Rectal smooth muscle tissue (tissue), 1 donor: ENCODE measurements around the gene RIC8B.
A peak's percentile ranks its signal among the peaks of the same experiment; 100 is the strongest.

Experiments
- H3K27ac ChIP-seq: one replicate; pipeline ENCODE4 v1.7.0; 2013; ENCODE audit warnings: low read depth, low read length, inconsistent platforms
- H3K27me3 ChIP-seq: one replicate; pipeline ENCODE4 v1.7.0; 2013; ENCODE audit warnings: low read length; ENCODE audit not compliant: control insufficient read depth, insufficient read depth
- H3K36me3 ChIP-seq: one replicate; pipeline ENCODE4 v1.7.0; 2013; ENCODE audit warnings: low read length; ENCODE audit not compliant: control insufficient read depth, insufficient read depth
- H3K4me1 ChIP-seq: one replicate; pipeline ENCODE4 v1.7.0; 2013; ENCODE audit warnings: low read length; ENCODE audit not compliant: control insufficient read depth, insufficient read depth
- H3K4me3 ChIP-seq: one replicate; pipeline ENCODE4 v1.7.0; 2013; ENCODE audit warnings: low read length
- H3K9ac ChIP-seq: one replicate; pipeline ENCODE4 v1.7.0; 2013; ENCODE audit warnings: low read length

The RIC8B gene

GRCh38 chr12:106764738-106765137 is 9.7 kb upstream of the RIC8B start:
- H3K27me3 ChIP-seq = no peaks in the 10 kb centered on the region
- no peak overlapping the region for H3K9ac ChIP-seq
- H3K4me3 ChIP-seq = no peak overlapping the region
- no peaks in the 10 kb centered on the region for H3K36me3 ChIP-seq
- no peak overlapping the region for H3K27ac ChIP-seq
- H3K4me1 ChIP-seq = no peaks in the 10 kb centered on the region

GRCh38 chr12:106766393-106766826 is 8.1 kb upstream of the RIC8B start:
- H3K27ac ChIP-seq = no peak overlapping the region
- H3K4me3 ChIP-seq = no peak overlapping the region
- no peak overlapping the region for H3K9ac ChIP-seq
- no peaks in the 10 kb centered on the region for H3K4me1 ChIP-seq
- no peaks in the 10 kb centered on the region for H3K36me3 ChIP-seq
- no peaks in the 10 kb centered on the region for H3K27me3 ChIP-seq

DNA sequence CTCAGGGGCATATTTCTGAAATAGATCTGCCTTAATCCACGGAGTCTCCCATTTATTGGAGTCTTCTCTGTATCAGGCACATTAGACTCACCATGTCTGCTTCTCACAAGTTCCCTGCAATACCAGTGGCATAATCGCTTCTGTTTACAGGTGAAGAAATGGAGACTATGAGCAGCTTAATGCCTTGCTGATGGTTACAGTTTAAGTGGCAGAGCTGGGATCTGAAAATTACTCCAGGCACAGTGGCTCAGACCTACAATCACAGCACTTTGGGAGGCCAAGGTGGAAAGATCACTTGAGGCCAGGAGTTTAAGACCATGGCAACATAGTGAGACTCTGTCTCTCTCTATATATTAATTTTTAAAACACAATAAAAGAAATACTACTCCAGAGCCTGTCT is 7.3 kb upstream of the RIC8B start:
- Histone ChIP-seq H3K9ac (no peak overlapping the region), H3K36me3 (no peaks in the 10 kb centered on the region), H3K4me3 (no peak overlapping the region), H3K27ac (no peak overlapping the region), H3K4me1 (no peaks in the 10 kb centered on the region), H3K27me3 (no peaks in the 10 kb centered on the region)

DNA sequence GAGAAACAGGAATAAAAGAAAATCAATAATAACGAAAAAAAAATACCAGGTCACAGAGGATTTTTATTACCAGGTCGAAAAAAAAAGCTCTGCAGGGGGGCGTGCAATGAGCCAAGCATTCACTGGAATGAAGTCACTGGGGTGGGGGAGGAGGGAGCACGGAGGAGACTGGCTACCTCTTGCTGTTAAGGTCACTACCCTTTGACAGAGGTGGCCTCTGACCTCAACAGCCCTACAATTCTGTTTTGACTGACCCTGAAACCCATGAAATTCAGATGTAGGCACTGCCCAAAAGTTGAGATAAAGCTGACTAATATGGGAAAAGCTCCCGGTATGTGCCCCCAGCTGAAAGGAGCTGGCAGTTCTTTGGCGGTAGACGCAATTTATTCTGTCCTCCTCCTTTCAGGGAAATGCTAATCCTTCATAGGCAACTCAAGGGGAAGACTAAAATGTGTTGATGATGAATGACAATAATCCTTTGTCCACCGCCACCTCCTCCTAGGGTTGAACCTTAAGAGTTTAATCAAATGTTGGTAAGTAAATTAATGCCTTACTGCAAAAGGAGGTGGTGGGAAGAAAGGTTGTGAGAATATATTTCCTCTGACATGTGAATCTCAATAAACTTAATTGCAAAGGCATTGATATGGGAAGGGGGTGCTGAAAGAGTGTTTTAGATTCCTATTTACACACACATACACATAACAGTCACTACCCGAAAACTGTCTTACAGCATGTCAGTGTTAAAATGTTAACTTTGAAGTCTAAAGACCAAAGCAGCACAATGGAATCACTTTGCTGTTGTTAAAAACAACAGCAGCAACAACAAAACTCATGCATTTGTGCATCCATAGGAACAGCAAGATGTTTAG is 6.3 kb upstream of the RIC8B start:
- H3K27me3 ChIP-seq = no peaks in the 10 kb centered on the region
- no peak overlapping the region for H3K4me3 ChIP-seq
- no peaks in the 10 kb centered on the region for H3K36me3 ChIP-seq
- H3K27ac ChIP-seq = no peak overlapping the region
- H3K9ac ChIP-seq = no peak overlapping the region
- no peaks in the 10 kb centered on the region for H3K4me1 ChIP-seq

DNA sequence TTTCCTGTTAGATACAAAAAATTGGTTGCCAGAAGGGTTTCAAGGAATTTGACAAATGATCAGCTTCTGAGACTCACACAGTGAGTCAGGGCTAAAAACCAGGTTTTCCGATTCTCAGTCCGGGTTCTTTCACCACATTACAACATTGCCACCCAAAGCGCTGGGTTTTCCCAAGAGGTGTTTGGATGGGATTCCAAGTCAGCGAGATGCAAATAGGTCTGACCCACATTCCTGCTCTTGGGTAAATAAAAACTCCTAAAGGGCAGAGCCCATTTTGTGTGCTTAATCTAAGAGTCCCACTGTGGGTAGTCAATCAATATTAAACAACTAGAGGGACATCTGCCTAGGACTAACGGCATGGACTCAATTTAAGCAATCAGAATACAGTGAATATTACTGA is 5.4 kb upstream of the RIC8B start:
- no peaks in the 10 kb centered on the region for H3K36me3 ChIP-seq
- no peak overlapping the region for H3K27ac ChIP-seq

DNA sequence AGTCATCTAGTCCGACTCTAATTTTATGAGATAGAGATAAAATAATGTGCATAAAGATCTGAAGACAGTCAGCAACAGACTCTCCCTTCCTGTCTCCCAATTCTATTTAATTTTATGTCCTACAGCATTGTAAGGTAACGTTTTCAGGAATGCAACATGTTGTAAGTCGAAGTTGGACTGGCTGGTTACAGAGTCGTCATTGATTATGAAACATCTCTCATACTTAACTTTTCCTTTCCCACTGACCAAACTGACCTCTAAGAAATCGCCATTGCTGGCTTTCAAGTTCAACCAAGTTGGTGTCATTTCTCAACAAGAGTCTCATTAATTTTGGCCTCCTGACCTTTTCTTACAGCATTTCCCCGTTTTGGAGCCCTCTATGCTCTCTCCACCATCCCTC is 4.9 kb upstream of the RIC8B start:
- no peak overlapping the region for H3K4me3 ChIP-seq
- H3K9ac ChIP-seq = no peak overlapping the region
- no peaks in the 10 kb centered on the region for H3K36me3 ChIP-seq
- no peak overlapping the region for H3K27ac ChIP-seq
- H3K4me1 ChIP-seq = no peaks in the 10 kb centered on the region
- H3K27me3 ChIP-seq = no peaks in the 10 kb centered on the region

More for the DNA sequence above, 5.4 kb upstream of the RIC8B start:
- H3K4me1 ChIP-seq = no peaks in the 10 kb centered on the region
- H3K27me3 ChIP-seq = no peaks in the 10 kb centered on the region
- H3K9ac ChIP-seq = no peak overlapping the region
- H3K4me3 ChIP-seq = no peak overlapping the region

DNA sequence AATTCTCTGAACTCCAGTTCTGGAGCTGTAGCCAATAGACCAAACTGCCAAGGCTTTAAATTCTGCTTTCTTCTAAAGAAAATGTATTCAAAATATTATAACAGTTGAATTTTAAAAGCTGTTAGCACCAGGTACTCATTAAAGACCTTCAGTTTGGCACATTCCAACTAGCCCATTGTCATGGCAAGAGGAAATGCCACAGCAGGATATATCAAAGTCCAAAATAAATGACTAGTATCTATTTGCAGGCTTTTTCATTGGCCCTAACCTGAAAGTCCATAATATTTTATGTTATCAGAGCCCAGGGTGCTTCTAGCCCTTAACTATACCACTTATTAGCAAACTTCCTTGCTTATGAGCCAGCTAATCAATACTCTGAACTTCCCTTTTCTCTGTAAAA is 3.1 kb upstream of the RIC8B start:
- Histone ChIP-seq H3K4me3 (no peak overlapping the region), H3K4me1 (peaks cover 8% of the 10 kb centered on the region), H3K9ac (no peak overlapping the region), H3K27ac (no peak overlapping the region), H3K27me3 (no peaks in the 10 kb centered on the region), H3K36me3 (no peaks in the 10 kb centered on the region)

DNA sequence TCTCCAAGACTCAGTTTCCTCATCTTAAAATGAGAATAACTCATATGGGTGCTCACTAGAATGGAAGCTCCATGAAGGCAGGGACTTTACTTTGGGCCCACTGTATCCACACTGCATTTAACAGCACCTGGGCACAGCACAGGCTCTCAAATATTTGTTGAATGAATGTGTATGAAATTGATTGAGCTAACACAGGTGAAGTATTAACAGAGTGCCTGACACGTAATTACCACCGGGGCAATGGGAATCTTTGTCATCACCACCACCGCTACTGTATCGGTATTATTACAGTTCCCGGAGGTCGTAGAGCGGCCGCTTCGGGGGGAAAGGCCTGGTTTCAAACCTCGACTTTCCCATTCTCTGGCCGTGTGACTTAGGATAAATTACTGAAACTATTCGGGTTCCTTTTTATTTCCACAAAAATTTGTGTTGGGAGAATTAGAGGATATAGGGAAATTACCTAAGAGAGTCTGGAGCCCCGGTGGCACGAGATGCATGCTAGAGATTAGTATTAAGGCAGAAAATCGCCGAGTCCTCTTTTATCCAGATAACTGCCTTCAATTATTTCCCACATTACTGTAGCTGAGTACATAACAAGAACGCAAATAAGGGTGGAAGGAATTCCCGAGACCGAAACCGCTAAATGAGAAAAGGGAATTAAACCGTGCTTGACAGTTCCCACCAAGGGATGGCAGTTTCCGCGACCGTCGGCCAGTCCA is 1.0 kb upstream of the RIC8B start:
- H3K9ac ChIP-seq = peak overlapping the region; percentile 46
- no peaks in the 10 kb centered on the region for H3K36me3 ChIP-seq
- peak overlapping the region; percentile 99 for H3K27ac ChIP-seq
- H3K4me1 ChIP-seq = peaks cover 8% of the 10 kb centered on the region
- H3K4me3 ChIP-seq = peak overlapping the region; percentile 96
- no peaks in the 10 kb centered on the region for H3K27me3 ChIP-seq

DNA sequence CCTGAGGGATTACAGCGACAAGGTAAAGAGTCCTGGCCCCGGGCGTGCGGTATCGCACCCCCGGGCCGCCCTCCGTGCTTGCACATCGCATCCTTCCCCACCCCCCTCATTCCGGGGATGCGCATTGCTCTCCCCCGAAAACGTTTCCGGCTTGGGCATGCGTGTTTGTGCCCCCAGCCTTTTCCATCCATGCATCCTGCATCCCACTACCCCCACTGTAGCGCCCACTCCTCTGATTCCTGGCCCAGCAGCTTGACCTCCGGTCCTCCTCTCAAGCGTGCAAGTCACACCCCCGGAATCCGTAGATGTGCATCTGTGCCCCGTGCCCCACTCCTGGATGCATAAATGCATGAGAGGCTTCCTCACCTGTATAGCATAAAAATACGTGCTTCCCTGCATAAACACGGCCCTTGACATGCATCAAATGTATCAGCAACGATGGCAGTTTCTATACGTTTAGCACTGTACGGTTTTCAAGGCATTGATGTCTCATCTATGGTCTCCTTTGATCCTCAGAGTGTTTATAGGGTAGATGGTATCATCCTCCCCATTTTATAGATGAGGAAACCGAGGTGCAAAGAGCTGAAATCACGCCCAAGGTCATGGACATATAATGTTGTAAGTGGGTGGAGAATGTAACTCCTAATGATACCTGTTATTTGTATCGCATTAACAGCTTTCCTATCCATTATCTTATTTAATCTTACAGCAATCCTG is 484 bp downstream of the RIC8B start:
- Histone ChIP-seq H3K27me3 (no peaks in the 10 kb centered on the region), H3K4me1 (peaks cover 8% of the 10 kb centered on the region), H3K9ac (peak overlapping the region; percentile 57), H3K36me3 (no peaks in the 10 kb centered on the region), H3K27ac (peak overlapping the region; percentile 99), H3K4me3 (peak overlapping the region; percentile 96)

- H3K36me3 ChIP-seq = no peaks in the 10 kb centered on the region
- H3K4me1 ChIP-seq = peaks cover 8% of the 10 kb centered on the region
- no peak overlapping the region for H3K27ac ChIP-seq
- no peak overlapping the region for H3K4me3 ChIP-seq
- no peak overlapping the region for H3K9ac ChIP-seq
- H3K27me3 ChIP-seq = no peaks in the 10 kb centered on the region
These were observed 2.4 kb downstream of the RIC8B start for GRCh38 chr12:106776897-106777296.

- peaks cover 5% of the 10 kb centered on the region for H3K4me1 ChIP-seq
These were observed 5.6 kb downstream of the RIC8B start for GRCh38 chr12:106780010-106780631.

DNA sequence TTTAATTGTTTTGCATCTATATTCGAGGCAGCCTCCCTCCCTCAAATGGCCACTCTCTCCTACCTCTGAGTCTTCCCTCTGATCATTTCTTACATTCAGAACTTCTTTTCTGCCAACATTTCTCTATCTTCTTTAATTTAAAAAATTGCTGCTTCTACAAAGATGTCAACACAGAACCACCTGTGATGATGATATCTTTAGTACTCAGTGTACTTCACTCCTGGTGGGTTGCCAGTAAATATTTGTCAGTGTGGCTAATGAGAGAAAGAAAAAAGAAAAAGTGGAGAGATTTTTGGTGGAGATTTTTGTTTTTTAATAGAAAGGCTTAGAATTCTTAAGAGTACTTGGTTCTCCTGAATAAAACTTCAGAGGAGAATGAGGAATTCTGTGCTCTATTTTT is 8.1 kb downstream of the RIC8B start:
- Histone ChIP-seq H3K9ac (no peak overlapping the region), H3K27ac (no peak overlapping the region), H3K36me3 (no peaks in the 10 kb centered on the region), H3K4me1 (no peaks in the 10 kb centered on the region), H3K27me3 (no peaks in the 10 kb centered on the region), H3K4me3 (no peak overlapping the region)

More at GRCh38 chr12:106780010-106780631, 5.6 kb downstream of the RIC8B start:
- Histone ChIP-seq H3K9ac (no peak overlapping the region), H3K27me3 (no peaks in the 10 kb centered on the region), H3K36me3 (no peaks in the 10 kb centered on the region), H3K4me3 (no peak overlapping the region), H3K27ac (no peak overlapping the region)
